Epithelial cell of esophagus (primary cell): ENCODE data around the gene PPFIA2.
"Not testable (repeated sequence)": the region's sequence is repeated elsewhere in the genome, so short reads cannot be mapped to it uniquely, and the experiment has no call there.

Experiments
- DNase-seq: peaks from one replicate; pipeline ENCODE4 v3.0.0; 2010; ENCODE audit warnings: low read depth
- H3K4me3 ChIP-seq: 2 replicates; pipeline ENCODE4 v1.5.1; 2011; ENCODE audit warnings: mild to moderate bottlenecking, low read length, control low read depth
- TF ChIP-seq, protein P1 (sequence below): IDR thresholded peaks from 2 replicates; pipeline ENCODE4 v1.5.1; 2011; ENCODE audit warnings: low read depth, mild to moderate bottlenecking, low read length, control low read depth, inconsistent platforms; ENCODE audit not compliant: insufficient read depth; ENCODE audit errors: missing control alignments

The PPFIA2 gene

DNA sequence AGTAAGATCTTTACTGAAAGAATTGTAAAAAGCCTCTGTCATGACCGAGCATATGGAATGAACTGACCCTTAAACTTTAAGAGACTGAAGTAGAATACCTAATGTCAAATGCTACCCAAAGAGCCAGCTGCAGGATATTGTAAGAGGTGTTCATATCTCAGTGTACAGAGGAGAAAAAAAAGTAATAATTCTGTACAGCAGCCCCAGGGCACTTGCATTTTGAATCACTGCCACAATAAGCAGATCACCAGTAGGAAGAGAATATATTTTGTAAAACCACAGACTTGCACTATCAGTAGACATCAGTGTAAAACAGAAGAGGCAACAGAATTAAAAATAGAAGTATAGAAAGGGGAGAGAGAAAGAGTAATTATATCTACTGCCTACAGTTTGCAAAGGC lies 162.6 kb downstream of the PPFIA2 start:
- no peak overlapping the region for H3K4me3 ChIP-seq
- TF ChIP-seq, protein P1, sequence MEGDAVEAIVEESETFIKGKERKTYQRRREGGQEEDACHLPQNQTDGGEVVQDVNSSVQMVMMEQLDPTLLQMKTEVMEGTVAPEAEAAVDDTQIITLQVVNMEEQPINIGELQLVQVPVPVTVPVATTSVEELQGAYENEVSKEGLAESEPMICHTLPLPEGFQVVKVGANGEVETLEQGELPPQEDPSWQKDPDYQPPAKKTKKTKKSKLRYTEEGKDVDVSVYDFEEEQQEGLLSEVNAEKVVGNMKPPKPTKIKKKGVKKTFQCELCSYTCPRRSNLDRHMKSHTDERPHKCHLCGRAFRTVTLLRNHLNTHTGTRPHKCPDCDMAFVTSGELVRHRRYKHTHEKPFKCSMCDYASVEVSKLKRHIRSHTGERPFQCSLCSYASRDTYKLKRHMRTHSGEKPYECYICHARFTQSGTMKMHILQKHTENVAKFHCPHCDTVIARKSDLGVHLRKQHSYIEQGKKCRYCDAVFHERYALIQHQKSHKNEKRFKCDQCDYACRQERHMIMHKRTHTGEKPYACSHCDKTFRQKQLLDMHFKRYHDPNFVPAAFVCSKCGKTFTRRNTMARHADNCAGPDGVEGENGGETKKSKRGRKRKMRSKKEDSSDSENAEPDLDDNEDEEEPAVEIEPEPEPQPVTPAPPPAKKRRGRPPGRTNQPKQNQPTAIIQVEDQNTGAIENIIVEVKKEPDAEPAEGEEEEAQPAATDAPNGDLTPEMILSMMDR = no peak
- no peak for DNase-seq

- TF ChIP-seq, protein P1 = no peak
- DNase-seq = no peak
- no peak overlapping the region for H3K4me3 ChIP-seq
Measured at GRCh38 chr12:81591256-81591655, 167.9 kb downstream of the PPFIA2 start.

DNA sequence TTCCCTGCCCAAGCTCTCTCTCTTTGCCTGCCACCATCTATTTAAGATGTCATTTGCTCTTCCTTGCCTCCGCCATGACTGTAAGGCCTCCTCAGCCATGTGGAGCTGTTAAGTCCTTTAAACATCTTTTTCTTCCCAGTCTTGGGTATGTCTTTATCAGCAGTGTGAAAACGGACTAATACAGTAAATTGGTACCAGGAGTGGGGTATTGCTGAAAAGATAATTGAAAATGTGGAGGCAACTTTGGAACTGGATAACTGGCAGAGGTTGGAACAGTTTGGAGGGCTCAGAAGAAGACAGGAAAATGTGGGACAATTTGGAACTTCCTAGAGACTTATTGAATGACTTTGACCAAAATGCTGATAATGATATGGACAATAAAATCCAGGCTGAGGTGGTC lies 168.4 kb downstream of the PPFIA2 start:
- DNase-seq, H3K4me3 ChIP-seq: not testable (repeated sequence)

GRCh38 chr12:81588235-81589008 lies 170.7 kb downstream of the PPFIA2 start:
- DNase-seq = no peak
- no peak overlapping the region for H3K4me3 ChIP-seq
- TF ChIP-seq, protein P1 = no peak

DNA sequence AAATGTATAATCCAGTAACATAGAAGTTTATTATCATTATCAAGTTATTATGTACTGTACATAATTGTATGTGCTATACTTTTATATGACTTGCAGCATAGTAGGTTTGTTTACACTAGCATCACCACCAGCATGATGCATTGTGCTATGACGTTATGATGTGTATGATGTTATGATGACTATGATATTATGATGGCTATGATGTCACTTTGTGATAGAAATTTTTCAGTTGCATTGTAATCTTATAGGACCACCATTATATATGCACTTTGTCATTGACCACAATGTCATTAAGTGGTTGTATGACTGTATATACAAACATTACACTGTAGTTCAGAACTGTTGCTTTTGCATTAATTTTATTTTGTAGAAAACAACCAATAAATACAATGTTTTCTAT lies 173.4 kb downstream of the PPFIA2 start:
- no peak overlapping the region for H3K4me3 ChIP-seq
- no peak for DNase-seq
- TF ChIP-seq, protein P1 = no peak

GRCh38 chr12:81573228-81573627 lies 185.9 kb downstream of the PPFIA2 start:
- no peak overlapping the region for H3K4me3 ChIP-seq
- DNase-seq = no peak
- TF ChIP-seq, protein P1 = no peak

DNA sequence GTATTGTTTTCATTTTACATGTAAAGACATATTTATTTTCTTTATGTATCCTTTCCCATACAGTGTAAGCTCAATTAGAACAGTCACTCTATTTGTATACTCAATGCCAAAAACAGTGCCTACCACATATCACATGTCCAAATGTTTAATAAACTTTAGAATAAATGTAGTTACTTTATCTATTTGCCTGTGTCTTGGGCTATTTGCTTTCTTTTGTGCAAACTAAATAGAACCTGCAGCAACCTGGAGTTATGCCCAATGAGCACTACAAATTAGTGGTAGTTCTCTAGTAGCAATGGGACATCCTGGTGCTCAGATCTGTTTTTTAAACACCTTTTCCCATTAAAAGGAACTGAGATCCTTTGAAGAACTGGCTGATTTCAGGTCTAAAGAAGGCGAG lies 186.7 kb downstream of the PPFIA2 start:
- TF ChIP-seq, protein P1 = no peak
- H3K4me3 ChIP-seq = no peak overlapping the region
- no peak for DNase-seq
